GM23338 (cell line): ENCODE results near the gene RORC. TPM values are rescaled to one million over a fixed set of nuclear protein-coding genes. Genes with fewer than 3 reads are reported as not detected.

Experiments used
- polyA plus RNA-seq: library from polyadenylated mRNA; unstranded; fragments of >200 nt; fragmentation: Nextera tagmentation; extraction: Ambion mirVana; gene quantifications from 2 replicates; pipeline ENCODE4 v1.2.1, GENCODE V29; 2016
- small RNA-seq: library from RNA; depleted of rRNA; stranded (forward); fragments of <200 nt; gene quantifications from one replicate; pipeline ENCODE3, GENCODE V24; 2014; ENCODE audit warnings: low replicate concordance
- total RNA-seq: library from RNA; depleted of rRNA; stranded (reverse); fragments of >200 nt; shearing (Covaris generic); gene quantifications from 2 replicates; pipeline ENCODE4 v1.2.3, GENCODE V29; 2014; rRNA removed

Gene RORC
- total and polyA plus RNA-seq, 2 experiments from 2014 or later: 0.29 to 0.97 TPM

Small RNA genes within 50 kb of the gene (small RNA-seq; reads per million reads assigned to genes)
- gene RF00019: not detected

Other genes with a start within 250 kb of the RORC start
- gene SNX27, start 219.8 kb downstream of the RORC start, total RNA-seq: 58.6 and 59.7 TPM in 2 replicates
- gene SNX27, start 219.8 kb downstream of the RORC start, polyA plus RNA-seq: 34.0 and 40.6 TPM in 2 replicates
- gene CELF3, start 115.0 kb downstream of the RORC start, total RNA-seq: 0.31 and 0.39 TPM in 2 replicates
- gene CELF3, start 115.0 kb downstream of the RORC start, polyA plus RNA-seq: 0.16 and 0.58 TPM in 2 replicates
- gene RIIAD1, start 110.3 kb downstream of the RORC start, total RNA-seq: not detected in 2 replicates
- not detected in 2 replicates for gene RIIAD1, start 110.3 kb downstream of the RORC start, polyA plus RNA-seq
- 88.5 and 89.0 TPM in 2 replicates for gene MRPL9, start 68.3 kb downstream of the RORC start, total RNA-seq
- gene MRPL9, start 68.3 kb downstream of the RORC start, polyA plus RNA-seq: 126 TPM in 2 replicates
- 19.6 and 25.6 TPM in 2 replicates for gene TDRKH, start 41.3 kb downstream of the RORC start, total RNA-seq
- 8.9 and 10.2 TPM in 2 replicates for gene TDRKH, start 41.3 kb downstream of the RORC start, polyA plus RNA-seq
- not detected in 2 replicates for gene LINGO4, start 26.4 kb downstream of the RORC start, total RNA-seq
- not detected in 2 replicates for gene LINGO4, start 26.4 kb downstream of the RORC start, polyA plus RNA-seq
- gene C2CD4D, start 8.0 kb upstream of the RORC start, total RNA-seq: 0.35 TPM in 1 of 2 replicates, not detected in the other
- gene C2CD4D, start 8.0 kb upstream of the RORC start, polyA plus RNA-seq: 0.82 and 0.92 TPM in 2 replicates
- not detected in 2 replicates for gene THEM5, start 21.9 kb upstream of the RORC start, total RNA-seq
- 0.38 TPM in 1 of 2 replicates, not detected in the other for gene THEM5, start 21.9 kb upstream of the RORC start, polyA plus RNA-seq
- 10.3 and 13.4 TPM in 2 replicates for gene THEM4, start 77.7 kb upstream of the RORC start, total RNA-seq
- gene THEM4, start 77.7 kb upstream of the RORC start, polyA plus RNA-seq: 19.5 and 20.4 TPM in 2 replicates
- 25.6 and 35.9 TPM in 2 replicates for gene S100A10, start 162.1 kb upstream of the RORC start, total RNA-seq
- 634 and 677 TPM in 2 replicates for gene S100A10, start 162.1 kb upstream of the RORC start, polyA plus RNA-seq
- 73.1 and 78.6 TPM in 2 replicates for gene S100A11, start 205.2 kb upstream of the RORC start, total RNA-seq
- gene S100A11, start 205.2 kb upstream of the RORC start, polyA plus RNA-seq: 596 and 668 TPM in 2 replicates